Gastrocnemius medialis (tissue), 4 donors: ENCODE measurements around the gene CBS.
"Not testable (repeated sequence)": the region's sequence is repeated elsewhere in the genome, so short reads cannot be mapped to it uniquely, and the experiment has no call there.

Source experiments
- POLR2A ChIP-seq, 2 donors: fragments of 450-650 bp; IDR thresholded peaks; one replicate each; pipeline ENCODE4 v1.6.1; 2017; ENCODE audit warnings: antibody characterized with exemption in 2 of 2, mild to moderate bottlenecking in 2 of 2, moderate library complexity in 2 of 2
- TF ChIP-seq, protein P1 (sequence below), 5 experiments: fragments of 450-650 bp in 3 of 5; fragments of 200-600 bp in 2 of 5; sonication (generic) in 2 of 5; IDR thresholded peaks in 4 of 5; conservative IDR thresholded peaks in 1 of 5; 1 replicate in 4 of 5; 2 replicates in 1 of 5; pipeline ENCODE4 v1.5.1; 2016 to 2019; ENCODE audit warnings: antibody characterized with exemption in 5 of 5, mild to moderate bottlenecking in 3 of 5, moderate library complexity in 3 of 5

DNA sequence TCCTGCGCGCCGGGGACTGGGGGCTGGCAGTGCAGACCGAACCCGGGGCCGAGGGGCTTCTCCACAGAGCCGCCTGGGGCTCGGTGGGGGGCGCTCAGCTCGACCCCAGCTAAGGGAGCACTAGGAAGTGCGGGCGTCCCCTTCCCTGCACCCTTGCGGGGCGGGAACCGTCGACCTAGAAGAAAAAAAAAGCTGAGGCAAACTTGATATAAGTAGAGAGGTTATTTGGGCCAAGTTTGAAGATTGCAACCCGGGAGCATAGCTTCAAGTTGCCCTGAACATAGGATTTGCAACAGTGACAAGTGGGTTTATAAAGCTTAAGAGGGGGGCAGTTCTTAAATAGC, 32.1 kb upstream of the CBS start:
- TF ChIP-seq, protein P1, sequence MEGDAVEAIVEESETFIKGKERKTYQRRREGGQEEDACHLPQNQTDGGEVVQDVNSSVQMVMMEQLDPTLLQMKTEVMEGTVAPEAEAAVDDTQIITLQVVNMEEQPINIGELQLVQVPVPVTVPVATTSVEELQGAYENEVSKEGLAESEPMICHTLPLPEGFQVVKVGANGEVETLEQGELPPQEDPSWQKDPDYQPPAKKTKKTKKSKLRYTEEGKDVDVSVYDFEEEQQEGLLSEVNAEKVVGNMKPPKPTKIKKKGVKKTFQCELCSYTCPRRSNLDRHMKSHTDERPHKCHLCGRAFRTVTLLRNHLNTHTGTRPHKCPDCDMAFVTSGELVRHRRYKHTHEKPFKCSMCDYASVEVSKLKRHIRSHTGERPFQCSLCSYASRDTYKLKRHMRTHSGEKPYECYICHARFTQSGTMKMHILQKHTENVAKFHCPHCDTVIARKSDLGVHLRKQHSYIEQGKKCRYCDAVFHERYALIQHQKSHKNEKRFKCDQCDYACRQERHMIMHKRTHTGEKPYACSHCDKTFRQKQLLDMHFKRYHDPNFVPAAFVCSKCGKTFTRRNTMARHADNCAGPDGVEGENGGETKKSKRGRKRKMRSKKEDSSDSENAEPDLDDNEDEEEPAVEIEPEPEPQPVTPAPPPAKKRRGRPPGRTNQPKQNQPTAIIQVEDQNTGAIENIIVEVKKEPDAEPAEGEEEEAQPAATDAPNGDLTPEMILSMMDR (IDR thresholded peaks at IDR 0.05 in 4 of 5, conservative IDR thresholded peaks at IDR 0.05 in 1 of 5), result not testable (repeated sequence)
- not testable (repeated sequence) for TF ChIP-seq POLR2A (IDR thresholded peaks at IDR 0.05)
